Measurements from ENCODE around the gene PPP2R5A.
"Not testable (repeated sequence)": the region's sequence is repeated elsewhere in the genome, so short reads cannot be mapped to it uniquely, and the experiment has no call there.

PPP2R5A gene

DNA sequence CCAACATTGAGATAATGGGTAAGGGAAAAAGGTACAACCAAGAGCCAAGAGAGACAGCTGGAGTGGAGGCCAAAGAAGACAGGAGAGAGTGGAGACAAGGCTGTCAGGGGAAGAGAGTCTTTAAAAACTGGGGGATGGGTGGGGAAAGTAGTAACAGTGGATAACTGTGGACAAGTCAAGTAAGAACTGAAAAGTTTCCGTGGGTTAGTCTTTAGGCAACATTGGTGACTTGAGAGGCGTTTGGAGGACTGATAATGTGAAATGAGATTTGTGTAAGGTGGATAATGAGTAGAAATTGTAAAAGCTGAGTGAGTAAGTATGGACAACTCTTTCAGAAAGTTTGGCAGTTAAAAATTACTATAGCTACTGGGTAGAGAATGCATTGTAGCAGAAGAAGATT lies 10.4 kb downstream of the PPP2R5A start:
- ChIA-PET POLR2A (no interaction called here), CTCF (interaction anchor here (1.2 to 8.8 kb wide), 4 partner anchors 160 to 233 kb away, joined by 3 to 111 read pairs (median 4); no protein-coding TSS in a partner anchor)
- Histone ChIP-seq H3K36me3 (ENCODE audit: control insufficient read depth in 4 of 4, insufficient read depth in 4 of 4, low read length in 3 of 4) (no peaks in the 10 kb centered on the region), H3K4me3 (ENCODE audit: control insufficient read depth in 1 of 7, extremely low read depth in 1 of 7, insufficient read depth in 4 of 7, low read depth in 2 of 7, low read length in 6 of 7) (no peak overlapping the region), H3K27ac (ENCODE audit: insufficient read depth in 1 of 2, low read depth in 1 of 2, low read length in 2 of 2, poor library complexity in 1 of 2, severe bottlenecking in 2 of 2) (no peak overlapping the region), H3K27me3 (replicated peaks in 2 of 5; ENCODE audit: control insufficient read depth in 4 of 5, insufficient read depth in 5 of 5, low read length in 4 of 5) (no peaks in the 10 kb centered on the region), H3K9me3 (ENCODE audit: control extremely low read depth in 1 of 5, control insufficient read depth in 4 of 5, insufficient read depth in 2 of 5, low read depth in 1 of 5, low read length in 4 of 5) (no peaks in the 10 kb centered on the region), H3K4me1 (ENCODE audit: control extremely low read depth in 1 of 4, control insufficient read depth in 4 of 4, insufficient read depth in 4 of 4, low read length in 3 of 4) (peaks cover 8 to 27% (median 14%) of the 10 kb centered on the region in 4 experiments)
- no peak for DNase-seq
- WGBS (ENCODE audit: insufficient coverage): 95% methylated on average over 2 of the region's 2 CpGs

DNA sequence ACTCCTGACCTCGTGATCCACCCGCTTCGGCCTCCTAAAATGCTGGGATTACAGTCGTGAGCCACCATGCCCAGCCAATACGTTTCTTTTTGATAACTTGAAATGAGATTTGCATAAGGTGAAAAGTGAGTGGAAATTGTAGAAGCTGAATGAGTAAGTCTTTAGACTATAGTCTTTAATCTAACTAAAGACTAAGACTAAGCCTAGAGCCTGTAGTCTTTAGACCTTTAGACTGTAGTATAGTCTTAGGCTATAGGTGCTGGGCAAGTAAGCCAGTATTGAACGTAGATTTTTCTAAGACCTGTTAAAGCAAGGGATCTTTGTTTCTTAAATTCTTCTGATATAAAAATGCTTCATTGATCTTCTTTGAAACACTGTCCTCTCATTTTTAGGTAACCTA lies 12.1 kb downstream of the PPP2R5A start:
- no peak overlapping the region for H3K27ac ChIP-seq (ENCODE audit: insufficient read depth in 1 of 2, low read depth in 1 of 2, low read length in 2 of 2, poor library complexity in 1 of 2, severe bottlenecking in 2 of 2)
- H3K4me1 ChIP-seq (ENCODE audit: control extremely low read depth in 1 of 4, control insufficient read depth in 4 of 4, insufficient read depth in 4 of 4, low read length in 3 of 4): peaks cover 0 to 13% (median 6%) of the 10 kb centered on the region in 4 experiments
- CTCF ChIA-PET: interaction anchor here (0.7 to 8.8 kb wide), 2 partner anchors 20 to 226 kb away, joined by 5 to 111 read pairs; no protein-coding TSS in a partner anchor
- H3K4me3 ChIP-seq (ENCODE audit: control insufficient read depth in 1 of 7, extremely low read depth in 1 of 7, insufficient read depth in 4 of 7, low read depth in 2 of 7, low read length in 6 of 7): no peak overlapping the region
- POLR2A ChIA-PET: no interaction called here
- H3K27me3 ChIP-seq (replicated peaks in 2 of 5; ENCODE audit: control insufficient read depth in 4 of 5, insufficient read depth in 5 of 5, low read length in 4 of 5): no peaks in the 10 kb centered on the region
- H3K36me3 ChIP-seq (ENCODE audit: control insufficient read depth in 4 of 4, insufficient read depth in 4 of 4, low read length in 3 of 4): no peaks in the 10 kb centered on the region
- DNase-seq: no peak
- no peaks in the 10 kb centered on the region for H3K9me3 ChIP-seq (ENCODE audit: control extremely low read depth in 1 of 5, control insufficient read depth in 4 of 5, insufficient read depth in 2 of 5, low read depth in 1 of 5, low read length in 4 of 5)
- WGBS (ENCODE audit: insufficient coverage): 100% methylated on average over 4 of the region's 6 CpGs

DNA sequence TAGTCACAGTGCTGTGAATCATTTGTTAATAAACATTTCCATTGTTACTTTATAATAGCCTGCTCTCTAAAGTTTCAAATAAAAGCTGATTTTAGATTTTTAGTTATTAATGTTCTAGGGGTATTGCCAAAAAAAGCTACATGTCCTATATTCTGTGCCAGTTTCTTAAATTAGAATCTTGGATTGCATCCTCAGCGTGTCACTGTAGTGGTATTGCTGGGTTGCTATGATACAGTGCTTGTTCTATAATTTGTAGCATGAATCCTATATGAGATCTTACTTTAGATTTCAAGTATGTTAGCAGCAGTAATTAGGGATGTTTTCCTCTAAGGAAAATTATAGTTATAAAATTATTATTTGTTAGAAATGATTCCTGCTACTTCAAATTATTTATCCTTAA lies 16.4 kb downstream of the PPP2R5A start:
- WGBS (ENCODE audit: insufficient coverage): no CpG with 5 or more reads among the region's 1 CpG
- CTCF ChIA-PET: interaction anchor here (0.7 to 1.1 kb wide), 2 partner anchors 9 to 154 kb away, joined by 3 to 4 read pairs; no protein-coding TSS in a partner anchor

DNA sequence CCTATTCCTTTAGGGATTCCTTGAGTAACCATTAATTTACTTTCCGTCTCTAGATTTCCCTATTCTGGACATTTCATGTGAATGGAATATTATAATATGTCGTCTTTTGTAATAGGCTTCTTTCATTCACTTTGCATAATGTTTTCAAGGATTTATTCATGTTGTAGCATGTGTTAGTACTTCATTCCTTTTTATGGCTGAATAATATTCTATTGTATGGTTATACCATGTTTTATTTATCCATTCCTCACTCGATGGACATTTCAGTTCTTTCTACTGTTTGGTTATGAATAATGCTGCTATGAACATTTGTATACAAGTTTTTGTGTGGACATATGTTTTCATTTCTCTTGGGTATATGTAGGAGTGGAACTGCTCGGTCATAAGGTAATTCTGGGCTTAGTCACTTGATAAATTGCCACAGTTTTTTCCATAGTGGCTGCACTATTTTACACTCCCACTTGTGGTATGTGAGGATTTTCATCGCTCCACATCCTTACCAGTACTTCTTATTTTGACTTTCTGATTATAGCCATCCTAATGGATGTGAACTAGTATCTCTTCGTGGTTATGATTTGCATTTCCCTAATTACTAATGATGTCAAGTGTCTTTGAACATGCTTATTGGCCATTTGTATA lies 17.7 kb downstream of the PPP2R5A start:
- no CpG with 5 or more reads among the region's 6 CpGs for WGBS (ENCODE audit: insufficient coverage)
- ChIA-PET POLR2A (no interaction called here), CTCF (no interaction called here)
- H3K4me1 ChIP-seq (ENCODE audit: control extremely low read depth in 1 of 4, control insufficient read depth in 4 of 4, insufficient read depth in 4 of 4, low read length in 3 of 4): peaks cover 0 to 3% (median 0%) of the 10 kb centered on the region in 4 experiments
- H3K9me3 ChIP-seq (ENCODE audit: control extremely low read depth in 1 of 5, control insufficient read depth in 4 of 5, insufficient read depth in 2 of 5, low read depth in 1 of 5, low read length in 4 of 5): peaks cover 0 to 3% (median 0%) of the 10 kb centered on the region in 5 experiments
- DNase-seq: no peak
- no peak overlapping the region for H3K27ac ChIP-seq (ENCODE audit: insufficient read depth in 1 of 2, low read depth in 1 of 2, low read length in 2 of 2, poor library complexity in 1 of 2, severe bottlenecking in 2 of 2)
- H3K4me3 ChIP-seq (ENCODE audit: control insufficient read depth in 1 of 7, extremely low read depth in 1 of 7, insufficient read depth in 4 of 7, low read depth in 2 of 7, low read length in 6 of 7): no peak overlapping the region
- peaks cover 0 to 11% (median 0%) of the 10 kb centered on the region in 4 experiments for H3K36me3 ChIP-seq (ENCODE audit: control insufficient read depth in 4 of 4, insufficient read depth in 4 of 4, low read length in 3 of 4)
- H3K27me3 ChIP-seq (replicated peaks in 2 of 5; ENCODE audit: control insufficient read depth in 4 of 5, insufficient read depth in 5 of 5, low read length in 4 of 5): no peaks in the 10 kb centered on the region

More for the DNA sequence above, 16.4 kb downstream of the PPP2R5A start:
- Histone ChIP-seq H3K9me3 (ENCODE audit: control extremely low read depth in 1 of 5, control insufficient read depth in 4 of 5, insufficient read depth in 2 of 5, low read depth in 1 of 5, low read length in 4 of 5) (peaks cover 0 to 3% (median 0%) of the 10 kb centered on the region in 5 experiments), H3K4me3 (ENCODE audit: control insufficient read depth in 1 of 7, extremely low read depth in 1 of 7, insufficient read depth in 4 of 7, low read depth in 2 of 7, low read length in 6 of 7) (no peak overlapping the region), H3K36me3 (ENCODE audit: control insufficient read depth in 4 of 4, insufficient read depth in 4 of 4, low read length in 3 of 4) (peaks cover 0 to under 1% (median 0%) of the 10 kb centered on the region in 4 experiments), H3K27me3 (replicated peaks in 2 of 5; ENCODE audit: control insufficient read depth in 4 of 5, insufficient read depth in 5 of 5, low read length in 4 of 5) (no peaks in the 10 kb centered on the region), H3K4me1 (ENCODE audit: control extremely low read depth in 1 of 4, control insufficient read depth in 4 of 4, insufficient read depth in 4 of 4, low read length in 3 of 4) (peaks cover 0 to 3% (median 0%) of the 10 kb centered on the region in 4 experiments), H3K27ac (ENCODE audit: insufficient read depth in 1 of 2, low read depth in 1 of 2, low read length in 2 of 2, poor library complexity in 1 of 2, severe bottlenecking in 2 of 2) (no peak overlapping the region)
- POLR2A ChIA-PET: no interaction called here
- DNase-seq: no peak

DNA sequence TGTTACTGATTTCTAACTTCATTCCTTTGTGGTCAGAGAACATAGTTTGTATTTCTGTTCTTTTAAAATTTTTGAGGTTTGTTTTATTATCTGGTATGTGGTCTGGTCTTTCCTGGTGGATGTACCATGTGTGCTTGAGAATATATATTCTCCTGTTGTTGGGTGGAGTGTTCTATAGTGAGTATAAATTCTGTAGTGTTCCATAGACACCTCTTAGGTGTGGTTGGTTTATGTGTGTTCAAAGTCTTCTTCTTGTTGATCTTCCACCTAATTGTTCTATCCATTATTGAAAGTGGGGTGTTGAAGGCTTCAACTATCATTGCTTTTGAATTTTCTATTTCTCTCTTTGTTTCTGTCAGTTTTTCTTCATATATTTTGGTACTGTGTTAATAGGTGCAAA lies 20.1 kb downstream of the PPP2R5A start:
- Histone ChIP-seq H3K27ac (ENCODE audit: insufficient read depth in 1 of 2, low read depth in 1 of 2, low read length in 2 of 2, poor library complexity in 1 of 2, severe bottlenecking in 2 of 2) (no peak overlapping the region), H3K27me3 (replicated peaks in 2 of 5; ENCODE audit: control insufficient read depth in 4 of 5, insufficient read depth in 5 of 5, low read length in 4 of 5) (no peaks in the 10 kb centered on the region), H3K4me3 (ENCODE audit: control insufficient read depth in 1 of 7, extremely low read depth in 1 of 7, insufficient read depth in 4 of 7, low read depth in 2 of 7, low read length in 6 of 7) (no peak overlapping the region), H3K36me3 (ENCODE audit: control insufficient read depth in 4 of 4, insufficient read depth in 4 of 4, low read length in 3 of 4) (peaks cover 0 to 32% (median 3%) of the 10 kb centered on the region in 4 experiments), H3K9me3 (ENCODE audit: control extremely low read depth in 1 of 5, control insufficient read depth in 4 of 5, insufficient read depth in 2 of 5, low read depth in 1 of 5, low read length in 4 of 5) (peaks cover 0 to 3% (median 0%) of the 10 kb centered on the region in 5 experiments), H3K4me1 (ENCODE audit: control extremely low read depth in 1 of 4, control insufficient read depth in 4 of 4, insufficient read depth in 4 of 4, low read length in 3 of 4) (peaks cover 0 to 3% (median 0%) of the 10 kb centered on the region in 4 experiments)
- ChIA-PET CTCF (no interaction called here), POLR2A (no interaction called here)
- no peak for DNase-seq

DNA sequence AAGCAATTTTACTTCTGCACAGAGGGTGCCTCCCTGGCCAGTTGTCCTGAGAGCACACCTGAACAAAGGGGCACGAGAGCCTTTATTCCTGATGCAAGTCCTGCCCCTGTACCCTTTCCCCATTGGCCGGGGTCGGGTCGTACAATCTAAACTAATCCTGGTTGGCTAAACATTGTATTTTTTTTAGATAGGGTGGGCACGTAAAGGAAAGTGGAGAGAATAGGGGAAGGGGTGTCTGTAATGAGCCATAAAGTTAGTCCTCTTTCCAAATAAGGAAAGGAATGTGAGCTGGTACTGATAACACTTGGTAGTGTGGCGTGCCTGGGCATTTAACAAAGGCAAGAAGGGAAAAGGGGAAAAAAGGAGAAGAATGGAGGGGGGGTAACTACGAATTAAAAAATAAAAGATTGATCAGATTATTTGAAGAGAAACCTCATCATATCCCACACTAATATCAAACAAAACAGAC lies 20.8 kb downstream of the PPP2R5A start:
- H3K4me3 ChIP-seq (ENCODE audit: control insufficient read depth in 1 of 7, extremely low read depth in 1 of 7, insufficient read depth in 4 of 7, low read depth in 2 of 7, low read length in 6 of 7); H3K27me3 ChIP-seq (replicated peaks in 2 of 5; ENCODE audit: control insufficient read depth in 4 of 5, insufficient read depth in 5 of 5, low read length in 4 of 5); DNase-seq; H3K4me1 ChIP-seq (ENCODE audit: control extremely low read depth in 1 of 4, control insufficient read depth in 4 of 4, insufficient read depth in 4 of 4, low read length in 3 of 4); CTCF ChIA-PET; H3K9me3 ChIP-seq (ENCODE audit: control extremely low read depth in 1 of 5, control insufficient read depth in 4 of 5, insufficient read depth in 2 of 5, low read depth in 1 of 5, low read length in 4 of 5); POLR2A ChIA-PET; H3K27ac ChIP-seq (ENCODE audit: insufficient read depth in 1 of 2, low read depth in 1 of 2, low read length in 2 of 2, poor library complexity in 1 of 2, severe bottlenecking in 2 of 2): not testable (repeated sequence)
- peaks cover 0 to 39% (median 7%) of the 10 kb centered on the region in 4 experiments for H3K36me3 ChIP-seq (ENCODE audit: control insufficient read depth in 4 of 4, insufficient read depth in 4 of 4, low read length in 3 of 4)
- 100% methylated on average over 2 of the region's 7 CpGs for WGBS (ENCODE audit: insufficient coverage)

DNA sequence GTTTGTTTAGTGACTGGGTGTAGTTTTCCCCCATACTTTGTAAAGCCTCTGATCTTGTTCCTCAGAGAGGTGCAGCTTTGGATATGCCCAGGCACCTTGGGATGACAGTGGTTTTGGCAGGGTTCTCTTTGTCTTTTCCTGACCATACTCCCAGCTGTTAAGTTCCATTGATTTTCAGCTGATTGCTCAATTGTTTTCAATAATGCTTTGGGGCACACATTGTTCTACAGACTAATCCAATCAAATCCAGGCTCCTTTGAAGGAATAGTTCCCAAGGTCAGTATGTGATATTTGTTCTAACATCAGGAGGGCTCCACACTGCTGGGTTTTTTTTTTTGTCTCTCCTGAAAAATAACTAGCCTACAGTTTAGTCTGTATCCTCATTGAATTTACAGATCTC lies 24.8 kb downstream of the PPP2R5A start:
- POLR2A ChIA-PET: no interaction called here
- Histone ChIP-seq H3K36me3 (ENCODE audit: control insufficient read depth in 4 of 4, insufficient read depth in 4 of 4, low read length in 3 of 4) (peaks cover 2 to 60% (median 10%) of the 10 kb centered on the region in 4 experiments), H3K4me3 (ENCODE audit: control insufficient read depth in 1 of 7, extremely low read depth in 1 of 7, insufficient read depth in 4 of 7, low read depth in 2 of 7, low read length in 6 of 7) (no peak overlapping the region), H3K27me3 (replicated peaks in 2 of 5; ENCODE audit: control insufficient read depth in 4 of 5, insufficient read depth in 5 of 5, low read length in 4 of 5) (no peaks in the 10 kb centered on the region), H3K4me1 (ENCODE audit: control extremely low read depth in 1 of 4, control insufficient read depth in 4 of 4, insufficient read depth in 4 of 4, low read length in 3 of 4) (no peaks in the 10 kb centered on the region), H3K27ac (ENCODE audit: insufficient read depth in 1 of 2, low read depth in 1 of 2, low read length in 2 of 2, poor library complexity in 1 of 2, severe bottlenecking in 2 of 2) (no peak overlapping the region), H3K9me3 (ENCODE audit: control extremely low read depth in 1 of 5, control insufficient read depth in 4 of 5, insufficient read depth in 2 of 5, low read depth in 1 of 5, low read length in 4 of 5) (peaks cover 0 to 21% (median 3%) of the 10 kb centered on the region in 5 experiments)
- CTCF ChIA-PET: interaction anchor here (0.9 to 1.4 kb wide), 4 partner anchors 9 to 247 kb away, joined by 4 to 6 read pairs (median 4); no protein-coding TSS in a partner anchor
- no peak for DNase-seq
